Ovary (tissue), 3 donors: ENCODE data around the gene N4BP2L1.

Experiments used
- POLR2A ChIP-seq: fragments of 450-650 bp; IDR thresholded peaks from one replicate; pipeline ENCODE4 v1.6.1; 2017; ENCODE audit warnings: antibody characterized with exemption, mild to moderate bottlenecking, moderate library complexity
- TF ChIP-seq, protein P1 (sequence below), 3 donors: fragments of 450-650 bp in 2 of 3; fragments of 200-600 bp in 1 of 3; IDR thresholded peaks; one replicate each; pipeline versions ENCODE4 v1.5.1 to v1.8.0; 2016 to 2022; ENCODE audit warnings: antibody characterized with exemption in 3 of 3, mild to moderate bottlenecking in 1 of 3
- donor health status: DM: no; HTN: no; CAD: no.

- TF ChIP-seq, protein P1, sequence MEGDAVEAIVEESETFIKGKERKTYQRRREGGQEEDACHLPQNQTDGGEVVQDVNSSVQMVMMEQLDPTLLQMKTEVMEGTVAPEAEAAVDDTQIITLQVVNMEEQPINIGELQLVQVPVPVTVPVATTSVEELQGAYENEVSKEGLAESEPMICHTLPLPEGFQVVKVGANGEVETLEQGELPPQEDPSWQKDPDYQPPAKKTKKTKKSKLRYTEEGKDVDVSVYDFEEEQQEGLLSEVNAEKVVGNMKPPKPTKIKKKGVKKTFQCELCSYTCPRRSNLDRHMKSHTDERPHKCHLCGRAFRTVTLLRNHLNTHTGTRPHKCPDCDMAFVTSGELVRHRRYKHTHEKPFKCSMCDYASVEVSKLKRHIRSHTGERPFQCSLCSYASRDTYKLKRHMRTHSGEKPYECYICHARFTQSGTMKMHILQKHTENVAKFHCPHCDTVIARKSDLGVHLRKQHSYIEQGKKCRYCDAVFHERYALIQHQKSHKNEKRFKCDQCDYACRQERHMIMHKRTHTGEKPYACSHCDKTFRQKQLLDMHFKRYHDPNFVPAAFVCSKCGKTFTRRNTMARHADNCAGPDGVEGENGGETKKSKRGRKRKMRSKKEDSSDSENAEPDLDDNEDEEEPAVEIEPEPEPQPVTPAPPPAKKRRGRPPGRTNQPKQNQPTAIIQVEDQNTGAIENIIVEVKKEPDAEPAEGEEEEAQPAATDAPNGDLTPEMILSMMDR (IDR thresholded peaks at IDR 0.05), result no peak
- no peak for TF ChIP-seq POLR2A
Observed at GRCh38 chr13:32415019-32415418, 12.9 kb downstream of the N4BP2L1 start.
